ENCODE data around the gene RNF34. TPM values are rescaled to one million over a fixed set of nuclear protein-coding genes. Genes with fewer than 3 reads are reported as not detected.

RNF34 gene
- total RNA-seq, 1 experiment from 2014 or later: 66.4 TPM

DNA sequence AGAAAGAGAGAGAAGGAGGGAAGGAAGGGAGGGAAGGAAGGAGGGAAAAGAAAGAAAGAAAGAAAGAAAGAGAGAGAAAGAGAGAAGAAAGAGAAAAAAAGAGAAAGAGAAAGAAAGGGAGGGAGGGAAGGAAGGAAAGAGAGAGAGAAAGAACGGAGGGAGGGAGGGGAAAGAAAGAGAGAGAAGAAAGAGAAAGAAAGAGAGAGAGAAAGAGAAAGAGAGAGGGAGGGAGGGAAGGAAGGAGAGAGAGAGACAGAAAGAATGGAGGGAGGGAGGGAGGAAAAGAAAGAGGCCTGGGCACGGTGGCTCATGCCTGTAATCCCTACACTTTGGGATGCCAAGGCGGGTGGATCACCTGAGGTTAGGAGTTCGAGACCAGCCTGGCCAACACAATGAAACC lies 42.6 kb upstream of the RNF34 start:
- peaks cover 5% of the 10 kb centered on the region; the same call in 1 of the 2 replicates for H3K27me3 Mint-ChIP-seq (ENCODE audit: low read depth)
- Histone ChIP-seq H4K8ac (replicated peaks; ENCODE audit: insufficient read length, low read depth, low read length) (no peak overlapping the region), H3K14ac (ENCODE audit: insufficient read depth, low read length) (no peak overlapping the region), H3K18ac (ENCODE audit: insufficient read length, low read depth, low read length) (no peak overlapping the region), H3K23ac (ENCODE audit: insufficient read length, low read depth, low read length) (no peak overlapping the region), H3K4ac (ENCODE audit: low read depth, low read length) (no peak overlapping the region), H3K56ac (ENCODE audit: insufficient read length, low read depth, low read length) (no peak overlapping the region), H2BK15ac (ENCODE audit: low read depth, low read length) (no peak overlapping the region), H4K20me1 (ENCODE audit: control insufficient read depth, insufficient read depth, insufficient read length) (peaks cover 4% of the 10 kb centered on the region), H2BK20ac (ENCODE audit: low read depth, low read length, poor library complexity, severe bottlenecking) (no peak overlapping the region), H4K5ac (ENCODE audit: insufficient read length, low read depth, low read length) (no peak overlapping the region), H2BK5ac (ENCODE audit: insufficient read length, low read length) (no peak overlapping the region), H2BK12ac (ENCODE audit: insufficient read length, low read depth, low read length) (no peak overlapping the region), H2AK5ac (ENCODE audit: insufficient read length, low read length) (no peak overlapping the region), H3K23me2 (ENCODE audit: insufficient read length, low read depth, low read length, poor library complexity, severe bottlenecking) (peaks cover 3% of the 10 kb centered on the region), H4K91ac (ENCODE audit: insufficient read length, low read depth, low read length) (no peak overlapping the region), H2AFZ (ENCODE audit: low read length) (no peak overlapping the region), H3K27me3 (ENCODE audit: insufficient read depth, low read length) (no peaks in the 10 kb centered on the region), H3K79me1 (ENCODE audit: insufficient read depth, low read depth, low read length, poor library complexity, severe bottlenecking) (no peaks in the 10 kb centered on the region), H3K9ac (ENCODE audit: extremely low read depth, insufficient read length, low read length) (no peak overlapping the region), H2BK120ac (ENCODE audit: low read depth, low read length, poor library complexity, severe bottlenecking) (no peak overlapping the region), H3T11ph (ENCODE audit: low read length) (no peak overlapping the region), H3K27ac (ENCODE audit: insufficient read length, low read depth, low read length) (no peak overlapping the region), H3K4me2 (ENCODE audit: insufficient read depth, insufficient read length, low read length) (no peak overlapping the region), H3K4me1 (ENCODE audit: insufficient read depth, low read length) (no peaks in the 10 kb centered on the region), H3K9me3 (ENCODE audit: control insufficient read depth, low read depth, low read length) (no peaks in the 10 kb centered on the region), H3K79me2 (ENCODE audit: insufficient read depth, low read length) (no peaks in the 10 kb centered on the region)
- H3K9me3 Mint-ChIP-seq: no peaks in the 10 kb centered on the region
- no peak overlapping the region for H3K4me3 Mint-ChIP-seq
- no peak overlapping the region for H3K27ac Mint-ChIP-seq
- H3K4me1 Mint-ChIP-seq: peaks cover 6 to 7% of the 10 kb centered on the region in 2 experiments
- DNase-seq: no peak
- no peaks in the 10 kb centered on the region for H3K36me3 Mint-ChIP-seq (ENCODE audit: insufficient read depth in 1 of 3, low read depth in 3 of 3)
- no CpG with 5 or more reads among the region's 4 CpGs for WGBS (ENCODE audit: extremely low coverage, insufficient read length, low lambda C conversion rate)
- TF ChIP-seq, protein P1, sequence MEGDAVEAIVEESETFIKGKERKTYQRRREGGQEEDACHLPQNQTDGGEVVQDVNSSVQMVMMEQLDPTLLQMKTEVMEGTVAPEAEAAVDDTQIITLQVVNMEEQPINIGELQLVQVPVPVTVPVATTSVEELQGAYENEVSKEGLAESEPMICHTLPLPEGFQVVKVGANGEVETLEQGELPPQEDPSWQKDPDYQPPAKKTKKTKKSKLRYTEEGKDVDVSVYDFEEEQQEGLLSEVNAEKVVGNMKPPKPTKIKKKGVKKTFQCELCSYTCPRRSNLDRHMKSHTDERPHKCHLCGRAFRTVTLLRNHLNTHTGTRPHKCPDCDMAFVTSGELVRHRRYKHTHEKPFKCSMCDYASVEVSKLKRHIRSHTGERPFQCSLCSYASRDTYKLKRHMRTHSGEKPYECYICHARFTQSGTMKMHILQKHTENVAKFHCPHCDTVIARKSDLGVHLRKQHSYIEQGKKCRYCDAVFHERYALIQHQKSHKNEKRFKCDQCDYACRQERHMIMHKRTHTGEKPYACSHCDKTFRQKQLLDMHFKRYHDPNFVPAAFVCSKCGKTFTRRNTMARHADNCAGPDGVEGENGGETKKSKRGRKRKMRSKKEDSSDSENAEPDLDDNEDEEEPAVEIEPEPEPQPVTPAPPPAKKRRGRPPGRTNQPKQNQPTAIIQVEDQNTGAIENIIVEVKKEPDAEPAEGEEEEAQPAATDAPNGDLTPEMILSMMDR (conservative IDR thresholded peaks at IDR 0.05): no peak

Data from H9 (cell line).